T-helper 1 cell treated with Interleukin-12 subunit alpha and Interleukin-12 subunit beta and Interleukin-4 antibody, amounts not matched to agents 30 ng/mL and 1 ng/mL, for 36 hours (primary cell): ENCODE results near the gene GNAS-AS1. TPM values are rescaled to one million over a fixed set of nuclear protein-coding genes. Genes with fewer than 3 reads are reported as not detected.

Experiments used
- intact Hi-C: fragments of 100-400 bp; cut with micrococcal nuclease; formaldehyde crosslinking; loops from one replicate; pipeline ENCODE4 v1.15.1; 2024
- total RNA-seq: library from RNA; stranded (reverse); gene quantifications from 2 replicates; pipeline ENCODE4 v1.2.3, GENCODE V29; 2022

GNAS-AS1 gene
- total RNA-seq, result 1.3 and 1.4 TPM in 2 replicates

DNA sequence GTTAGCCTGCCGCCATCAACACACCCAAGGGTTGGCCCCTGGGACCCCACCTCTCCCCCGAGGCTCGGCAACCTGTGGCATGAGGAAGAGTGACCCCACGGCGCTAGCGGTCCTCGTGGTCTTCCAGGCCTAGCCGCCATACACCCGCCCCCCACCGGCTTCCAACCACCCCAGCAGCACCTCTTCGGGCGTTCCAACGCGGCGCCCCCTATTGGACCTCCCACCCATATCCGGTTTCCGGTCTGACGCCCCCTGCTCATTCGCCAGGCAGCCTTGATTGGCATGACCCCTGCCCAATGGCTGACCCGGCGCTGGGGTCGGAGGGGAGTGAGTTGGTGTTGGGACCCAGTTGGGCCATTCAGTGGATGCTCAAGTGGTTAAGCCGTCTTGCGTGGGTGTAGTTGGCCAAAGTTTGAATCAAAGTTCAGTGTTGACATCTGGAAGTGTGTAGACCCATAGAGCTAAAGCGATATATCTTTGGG is at the start of gene GNAS-AS1:
TSS of gene GNAS-AS1 (minus strand) at position 210 of the 482 bp plus-strand sequence.
- intact Hi-C loops, result loop anchor here (1.0 to 5.0 kb wide), 2 partner anchors 32 to 613 kb away; no protein-coding TSS in a partner anchor

DNA sequence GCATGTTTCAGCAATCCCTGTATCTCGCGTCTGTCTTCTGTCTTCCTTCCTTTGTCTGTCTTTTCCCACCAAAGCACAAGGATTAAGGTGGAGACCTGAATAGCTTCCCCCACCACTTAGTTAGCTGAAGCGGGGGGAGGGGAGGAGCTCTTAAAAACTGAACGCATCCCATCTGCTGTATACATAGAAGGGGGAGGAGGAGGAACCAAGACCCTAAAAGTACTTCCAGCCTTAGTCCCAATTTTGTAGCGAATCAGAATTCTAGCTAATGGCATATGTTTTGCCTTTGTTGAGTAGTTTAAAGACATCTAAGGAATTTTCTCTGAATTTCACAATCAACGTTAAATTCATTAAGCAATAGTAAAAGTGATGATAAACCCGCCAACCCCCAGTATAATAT is 49.7 kb upstream of the GNAS-AS1 start:
- intact Hi-C loops, result no loop called here

DNA sequence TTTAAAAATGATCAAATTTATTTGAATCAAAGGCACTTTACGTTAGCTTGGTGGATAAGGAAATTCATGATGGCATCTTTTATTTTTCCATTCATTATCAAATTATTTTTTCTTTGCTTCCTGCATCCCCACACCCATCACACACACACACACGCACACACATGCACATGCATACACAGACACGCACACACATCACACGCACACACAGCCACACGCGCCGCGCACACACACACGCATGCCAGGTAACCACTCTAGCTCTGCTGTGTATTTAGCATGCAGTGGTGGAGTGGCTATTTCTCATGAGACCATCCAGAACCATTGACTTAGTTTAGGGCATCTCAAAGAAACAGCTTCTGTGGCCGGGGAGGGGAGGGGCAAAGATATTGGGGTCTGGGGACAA is 48.8 kb upstream of the GNAS-AS1 start:
- intact Hi-C loops, result no loop called here

DNA sequence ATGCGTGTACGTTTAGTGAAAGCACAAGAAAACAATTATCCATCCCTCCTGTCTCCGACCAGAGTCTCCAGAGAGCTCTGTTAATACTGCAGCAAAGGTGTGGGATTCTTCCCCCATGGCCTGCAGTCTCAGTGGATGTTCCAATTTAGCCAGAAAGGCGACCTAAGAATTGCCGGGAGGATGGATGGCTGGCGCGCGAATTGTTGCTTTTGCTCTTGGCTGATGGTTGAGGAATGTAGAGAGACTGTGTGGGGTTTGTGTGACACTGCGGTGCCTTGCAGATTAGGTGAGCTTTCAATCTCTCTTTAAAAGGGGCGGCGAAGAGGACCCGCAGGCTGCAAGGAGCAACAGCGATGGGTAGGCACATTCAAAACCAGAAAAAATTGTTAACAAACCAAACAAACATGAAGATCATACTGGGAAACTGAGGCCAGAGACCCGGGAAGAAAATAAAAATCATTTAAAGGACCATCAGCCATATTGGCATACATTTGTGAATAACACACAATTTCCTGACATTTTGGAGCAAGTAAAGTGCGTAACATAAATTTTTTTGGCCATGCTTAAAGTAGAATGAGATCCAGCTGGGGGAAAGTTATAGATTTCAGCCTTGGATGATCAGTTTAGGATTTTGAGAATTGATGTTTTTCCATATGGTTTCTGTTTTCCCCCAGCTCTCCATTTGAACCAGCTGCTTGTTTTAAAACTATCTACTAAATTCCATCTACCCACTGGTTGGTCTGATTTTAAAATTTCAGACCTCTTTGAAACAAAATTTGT is 48.1 kb upstream of the GNAS-AS1 start:
- intact Hi-C loops, result no loop called here

DNA sequence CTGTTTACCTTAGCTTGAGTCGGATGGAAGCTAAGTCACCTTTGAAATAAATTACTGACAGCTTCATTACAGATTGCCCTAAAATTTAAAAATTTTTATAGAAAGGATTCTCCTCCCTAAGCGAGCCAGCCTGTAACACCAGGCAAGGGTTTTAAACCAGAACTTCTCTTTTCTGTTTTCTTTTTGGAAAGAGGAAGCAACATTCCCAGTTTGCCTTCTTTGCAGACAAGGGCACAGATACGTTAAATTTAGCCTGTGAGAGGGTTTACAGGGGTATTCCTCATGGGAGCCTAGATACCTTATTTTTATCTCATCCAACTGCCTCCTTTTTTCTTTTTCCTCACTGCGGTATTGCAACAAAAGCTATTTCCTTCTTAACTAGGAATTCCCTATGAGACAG is 46.8 kb upstream of the GNAS-AS1 start:
- intact Hi-C loops, result no loop called here

DNA sequence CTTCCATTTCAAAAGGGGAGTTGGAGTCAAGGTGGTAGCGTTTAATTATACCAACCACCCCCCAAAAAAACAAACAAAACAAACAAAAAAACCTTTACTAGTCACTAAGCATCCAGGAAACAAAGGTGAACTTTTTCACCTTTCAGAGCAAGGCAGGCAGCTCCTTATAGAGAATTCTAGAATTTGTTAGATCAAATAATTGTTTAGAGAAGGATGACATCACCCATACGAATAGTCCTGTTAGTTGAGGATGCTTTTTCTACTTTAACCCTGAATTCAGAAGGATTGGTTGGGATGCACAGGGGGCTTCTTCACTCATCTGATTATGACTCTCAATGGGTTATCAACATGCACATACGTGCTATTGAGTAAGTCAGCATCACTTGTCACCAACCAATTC is 46.1 kb upstream of the GNAS-AS1 start:
- intact Hi-C loops, result no loop called here

DNA sequence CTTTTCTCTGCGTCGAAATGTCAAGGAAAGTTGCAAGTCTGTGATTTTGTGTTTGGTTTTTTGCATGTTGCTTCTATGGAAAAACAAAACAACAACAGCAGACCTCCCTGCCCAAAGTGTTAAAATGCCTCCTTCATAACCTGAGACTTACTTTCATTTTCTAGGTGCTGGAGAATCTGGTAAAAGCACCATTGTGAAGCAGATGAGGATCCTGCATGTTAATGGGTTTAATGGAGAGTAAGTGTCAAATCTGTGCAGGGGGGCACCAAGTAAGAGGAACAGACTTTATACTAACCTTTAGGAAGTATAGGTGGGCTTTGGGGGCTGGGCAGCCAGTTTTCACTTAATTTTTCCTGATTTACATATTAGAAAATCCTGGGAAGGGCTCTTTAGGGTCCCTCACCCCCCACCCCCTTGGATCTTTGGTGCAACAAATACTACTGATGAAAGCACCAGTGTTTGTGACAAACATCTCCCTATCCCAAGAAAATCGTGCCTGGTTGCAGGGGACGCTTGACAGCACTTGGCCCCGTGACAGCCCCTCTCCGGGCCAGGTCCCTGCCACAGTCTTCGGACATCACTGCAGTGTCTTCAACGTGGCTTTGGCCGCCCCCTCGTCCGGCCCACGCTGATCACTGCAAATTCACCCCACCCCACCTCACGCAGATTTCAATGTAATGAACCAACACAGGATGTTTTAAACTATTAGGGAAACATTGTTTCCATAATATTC is 44.9 kb upstream of the GNAS-AS1 start:
- intact Hi-C loops, result loop anchor here (1.0 to 2.0 kb wide), 3 partner anchors 13 to 85 kb away; partner anchors contain the start of gene NELFCD

DNA sequence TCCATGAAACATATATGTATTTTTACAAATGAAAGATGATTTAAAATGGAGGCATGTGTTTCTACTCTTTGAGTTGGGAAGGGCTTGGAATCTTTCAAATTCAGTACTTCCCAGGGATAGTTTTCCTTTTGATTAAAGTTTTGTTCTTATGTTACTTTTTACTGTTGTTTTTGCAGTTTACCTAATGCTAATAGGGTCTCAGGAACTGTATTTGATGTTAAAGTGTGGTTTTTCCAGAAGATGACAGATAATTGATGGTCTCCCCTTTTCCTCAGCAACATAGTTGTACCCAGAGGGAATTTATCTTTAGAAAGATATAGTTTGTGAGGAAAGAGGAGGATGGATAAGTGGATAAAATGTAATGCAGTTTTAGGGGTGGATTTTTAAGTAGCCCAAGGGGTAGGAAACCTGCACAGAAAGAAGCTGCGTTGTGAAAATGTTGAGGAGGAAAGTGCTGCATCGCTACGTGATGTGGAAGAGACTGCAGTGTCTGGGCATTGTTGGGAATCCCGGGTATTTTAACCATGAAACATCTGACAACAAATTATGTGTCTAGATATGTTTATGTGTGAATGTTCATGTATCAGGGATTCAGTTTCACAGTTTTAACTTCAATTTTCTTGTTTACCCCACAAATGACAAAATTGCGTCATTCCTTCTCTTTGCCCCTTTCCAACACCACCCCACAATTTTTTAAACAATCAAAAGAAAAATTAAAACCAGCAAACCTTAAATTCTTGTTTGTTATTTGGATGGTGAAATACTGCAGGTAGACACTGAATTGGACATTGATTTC is 44.1 kb upstream of the GNAS-AS1 start:
- intact Hi-C loops, result loop anchor here (1.0 to 5.0 kb wide), 7 partner anchors 13 to 1503 kb away; partner anchors contain the start of genes NELFCD, RAB22A, RBM38 and ZNF831

DNA sequence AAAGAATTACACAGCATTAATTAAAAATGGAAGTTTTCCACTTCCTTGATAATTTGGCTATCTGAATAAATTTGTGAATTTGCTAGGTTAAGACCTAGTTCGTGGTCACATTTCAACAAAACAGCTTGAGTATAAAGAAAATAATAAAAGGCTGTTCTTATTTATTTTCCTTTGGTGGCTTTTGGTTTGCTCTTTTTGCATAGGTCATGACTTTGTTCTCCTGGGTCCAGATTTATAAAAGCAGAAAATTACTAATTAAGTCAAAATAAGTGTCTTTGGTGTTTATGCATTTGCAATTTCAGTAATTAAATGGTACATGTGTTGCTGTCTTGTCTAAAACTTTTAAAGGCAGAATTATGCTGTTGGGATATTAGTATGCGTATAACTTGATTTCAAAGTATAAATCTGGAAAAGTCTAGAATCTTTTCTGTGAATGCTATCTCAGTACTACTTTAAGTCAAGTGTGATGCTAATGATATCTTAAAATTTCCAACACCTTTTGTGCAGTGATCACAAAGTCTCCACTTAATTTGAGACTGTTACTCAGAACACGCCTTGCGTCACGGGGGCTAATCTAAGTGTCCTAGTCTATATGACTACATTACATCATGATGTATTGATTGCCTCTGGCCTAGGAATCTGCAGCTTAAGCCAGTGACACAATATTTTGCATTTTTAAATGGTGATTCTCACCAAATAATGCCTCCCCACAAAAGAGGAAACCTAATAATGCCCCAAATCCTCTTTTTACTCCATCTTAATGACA is 42.8 kb upstream of the GNAS-AS1 start:
- intact Hi-C loops, result loop anchor here (2.0 to 5.0 kb wide), 6 partner anchors 15 to 1501 kb away; partner anchors contain the start of genes NELFCD, RAB22A, RBM38 and ZNF831

DNA sequence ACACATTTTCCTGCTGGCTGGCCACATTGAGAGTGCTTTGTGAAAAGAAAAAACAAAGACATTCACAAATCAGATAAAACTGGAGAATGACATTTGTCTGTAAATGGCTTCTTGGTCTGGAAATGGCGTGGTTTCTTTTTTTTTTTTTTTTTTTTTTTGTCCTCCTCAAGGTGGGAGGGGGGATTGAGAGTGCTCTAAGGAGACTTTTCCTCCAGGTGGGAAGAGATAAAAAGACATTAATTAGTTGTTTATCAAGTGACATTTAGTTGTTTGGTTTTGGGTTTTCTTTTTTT is 42.2 kb upstream of the GNAS-AS1 start:
- intact Hi-C loops, result loop anchor here (1.0 to 5.0 kb wide), 6 partner anchors 243 to 1501 kb away; partner anchors contain the start of genes RAB22A, RBM38 and ZNF831

DNA sequence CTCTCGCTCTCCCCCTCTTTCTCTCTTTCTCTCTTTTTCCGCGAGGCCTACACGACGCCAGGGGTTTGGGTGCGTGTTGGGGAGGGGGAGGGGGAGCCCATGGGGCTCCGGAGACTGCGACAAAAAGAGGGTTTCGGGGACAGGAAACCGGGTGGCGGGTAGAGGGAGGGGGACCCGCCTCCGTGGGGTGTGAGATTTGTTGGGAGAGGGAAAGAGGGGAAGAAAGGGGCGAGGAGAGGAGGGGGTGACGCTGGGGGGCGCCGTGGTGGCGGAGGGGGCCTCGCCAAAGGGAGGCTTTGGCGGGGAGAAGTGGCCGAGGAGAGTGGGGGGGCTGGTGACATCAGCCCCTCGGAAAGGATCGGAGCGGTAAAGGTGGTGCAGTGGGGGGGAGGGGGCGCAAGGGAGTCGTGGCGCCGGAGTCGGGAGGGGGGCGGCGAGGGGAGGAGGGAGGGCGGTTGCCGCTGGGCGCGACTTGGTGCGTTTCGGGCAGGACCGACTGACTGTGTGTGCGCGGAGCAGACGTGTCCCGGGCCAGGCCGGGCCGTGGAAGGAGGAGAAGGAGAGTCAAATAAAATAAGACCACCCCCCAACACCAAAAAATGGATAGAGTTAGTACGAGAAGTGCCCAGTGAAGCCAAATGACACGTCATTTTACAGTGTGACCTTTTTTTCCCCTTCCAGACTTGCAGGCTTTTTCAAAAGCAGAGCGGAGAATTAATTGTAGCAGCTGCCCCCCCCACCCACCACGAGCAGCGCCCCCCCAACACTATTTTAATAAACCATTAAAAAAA is 41.6 kb upstream of the GNAS-AS1 start:
- intact Hi-C loops, result loop anchor here (1.0 to 5.0 kb wide), 6 partner anchors 242 to 1500 kb away; partner anchors contain the start of genes RAB22A, RBM38 and ZNF831

DNA sequence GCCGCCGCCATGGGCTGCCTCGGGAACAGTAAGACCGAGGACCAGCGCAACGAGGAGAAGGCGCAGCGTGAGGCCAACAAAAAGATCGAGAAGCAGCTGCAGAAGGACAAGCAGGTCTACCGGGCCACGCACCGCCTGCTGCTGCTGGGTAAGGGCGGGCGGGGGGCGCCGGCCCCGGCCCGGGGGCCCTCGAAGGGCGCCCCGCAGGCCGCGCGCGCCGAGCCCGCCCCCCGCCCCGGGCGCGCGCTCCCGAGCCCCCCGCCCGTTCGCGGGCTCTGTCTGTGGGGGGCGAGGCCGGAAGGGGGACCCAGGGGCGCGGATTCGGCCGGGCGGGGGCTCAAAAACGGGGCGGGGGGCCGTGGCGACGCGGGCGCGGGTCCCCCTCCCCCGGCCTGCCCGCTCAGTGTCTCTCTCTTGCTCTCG is 41.0 kb upstream of the GNAS-AS1 start:
- intact Hi-C loops, result loop anchor here (1.0 to 5.0 kb wide), 6 partner anchors 241 to 1499 kb away; partner anchors contain the start of genes RAB22A, RBM38 and ZNF831

DNA sequence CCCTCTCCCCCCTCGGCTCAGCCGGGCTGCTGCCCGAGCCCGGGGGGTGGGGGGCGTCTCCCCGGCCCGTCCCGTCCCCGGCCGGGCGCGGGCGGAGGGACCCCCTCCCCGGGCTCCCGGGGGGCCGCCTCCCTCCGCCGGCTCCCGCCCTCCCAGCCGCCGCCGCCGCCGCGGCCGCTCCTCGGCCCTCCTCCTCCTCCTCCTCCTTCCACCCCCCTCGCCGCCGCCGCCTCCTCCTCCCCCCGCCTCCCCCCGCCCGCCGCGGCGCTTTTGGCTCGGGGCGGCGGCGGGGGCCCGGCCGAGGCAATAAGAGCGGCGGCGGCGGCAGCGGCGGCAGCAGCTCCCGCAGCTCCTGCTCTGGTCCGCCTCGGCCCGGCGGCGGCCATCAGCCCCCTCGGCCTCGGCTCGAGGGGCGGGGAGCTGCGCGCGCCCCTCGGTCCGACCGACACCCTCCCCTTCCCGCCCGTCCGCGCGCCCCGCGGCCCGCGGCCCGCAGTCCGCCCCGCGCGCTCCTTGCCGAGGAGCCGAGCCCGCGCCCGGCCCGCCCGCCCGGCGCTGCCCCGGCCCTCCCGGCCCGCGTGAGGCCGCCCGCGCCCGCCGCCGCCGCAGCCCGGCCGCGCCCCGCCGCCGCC is 40.5 kb upstream of the GNAS-AS1 start:
- intact Hi-C loops, result loop anchor here (5.0 kb wide), 4 partner anchors 271 to 1499 kb away; partner anchors contain the start of genes RAB22A, RBM38 and ZNF831

DNA sequence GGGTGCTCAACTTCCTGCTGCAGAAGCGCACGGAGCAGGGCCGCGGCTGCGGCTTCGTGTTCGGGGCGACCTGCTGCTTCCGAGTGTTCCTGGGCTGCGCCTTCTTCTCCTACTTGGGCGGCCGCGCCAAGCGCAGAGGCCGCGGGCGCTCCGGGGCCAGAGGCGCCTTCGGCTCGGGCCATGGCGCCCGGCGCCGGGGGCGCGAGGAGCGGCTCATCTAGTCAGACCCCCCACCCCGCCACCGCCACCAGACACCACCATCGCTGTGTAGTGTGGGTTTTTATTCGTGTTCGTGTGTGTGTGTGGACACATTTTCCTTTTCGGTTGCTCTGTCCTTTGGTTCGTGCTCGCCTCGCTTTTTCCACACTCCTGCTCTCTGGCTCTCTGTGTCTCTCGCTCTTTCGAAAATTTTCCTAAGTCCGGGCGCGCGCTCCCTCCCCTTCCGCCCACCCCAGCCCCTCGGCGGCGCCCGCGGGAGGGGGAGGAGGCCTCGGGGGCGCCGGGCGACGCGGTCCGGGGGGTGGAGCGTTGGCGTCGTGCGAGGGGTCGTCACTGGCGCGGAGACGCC is 39.9 kb upstream of the GNAS-AS1 start:
- intact Hi-C loops, result loop anchor here (1.0 to 5.0 kb wide), 5 partner anchors 142 to 1498 kb away; partner anchors contain the start of genes ATP5F1E, RAB22A, RBM38 and ZNF831

DNA sequence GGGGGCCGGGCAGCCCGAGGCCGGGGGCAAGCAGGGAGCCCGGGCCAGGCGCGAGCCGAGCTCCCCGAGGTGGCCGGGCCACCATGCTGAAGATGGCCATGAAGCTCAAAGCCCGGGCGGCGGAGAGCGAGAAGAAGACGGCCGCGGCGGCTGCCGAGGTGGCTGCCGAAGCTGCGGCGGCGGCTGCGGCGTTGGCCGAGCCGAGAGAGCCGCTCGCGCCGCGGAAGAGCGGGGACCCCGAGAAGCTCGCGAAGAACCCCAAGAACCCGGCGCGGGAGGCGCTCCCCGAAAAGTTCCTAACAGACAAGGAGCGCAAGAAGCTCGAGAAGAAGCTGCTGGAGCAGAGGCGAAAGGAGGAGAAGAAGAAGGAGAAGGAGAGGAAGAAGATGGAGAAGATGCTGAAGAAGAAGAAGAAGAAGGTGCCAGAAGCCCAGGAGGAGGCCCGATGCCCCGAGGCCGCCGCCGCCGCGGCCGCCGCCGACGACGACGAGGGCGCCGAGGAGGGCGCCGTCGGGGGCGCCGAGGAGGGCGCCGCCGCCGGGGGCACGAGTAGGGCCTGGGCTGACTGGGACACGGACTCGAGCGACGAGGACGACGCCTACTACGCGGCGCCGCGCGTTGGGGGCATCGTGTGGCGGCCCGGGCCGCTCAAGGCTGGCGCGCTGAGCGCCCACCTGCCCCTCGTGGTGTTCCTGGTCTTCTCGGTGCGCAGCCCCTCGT is 39.3 kb upstream of the GNAS-AS1 start:
- intact Hi-C loops, result loop anchor here (1.0 to 5.0 kb wide), 8 partner anchors 37 to 1498 kb away; partner anchors contain the start of genes ATP5F1E, GNAS, NELFCD and RAB22A

DNA sequence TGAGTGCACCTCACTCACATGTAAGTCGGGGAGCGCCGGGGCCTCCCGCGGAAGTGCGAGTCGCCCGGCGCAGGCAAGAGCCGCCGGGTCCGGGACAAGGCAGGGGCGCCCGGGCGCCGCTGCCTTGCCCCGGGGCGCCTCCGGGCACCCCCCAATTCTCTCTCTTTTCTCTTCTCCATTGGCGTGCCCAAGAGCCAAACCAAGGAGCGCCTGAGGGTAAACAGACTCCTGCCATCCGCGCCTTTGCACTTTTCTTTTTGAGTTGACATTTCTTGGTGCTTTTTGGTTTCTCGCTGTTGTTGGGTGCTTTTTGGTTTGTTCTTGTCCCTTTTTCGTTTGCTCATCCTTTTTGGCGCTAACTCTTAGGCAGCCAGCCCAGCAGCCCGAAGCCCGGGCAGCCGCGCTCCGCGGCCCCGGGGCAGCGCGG is 38.6 kb upstream of the GNAS-AS1 start:
- intact Hi-C loops, result loop anchor here (1.0 to 2.0 kb wide), 3 partner anchors 37 to 237 kb away; partner anchors contain the start of genes GNAS and NELFCD
